ENCODE results near the gene OR51V1. TPM values are rescaled to one million over a fixed set of nuclear protein-coding genes. Genes with fewer than 3 reads are reported as not detected.

Gene OR51V1
- total and polyA plus RNA-seq, 4 donors, result not detected

- no peak for DNase-seq (ENCODE audit: low spot score)
- Histone ChIP-seq H3K4me3 (ENCODE audit: low read depth in 1 of 3, low read length in 3 of 3) (no peak overlapping the region), H3K9me3 (ENCODE audit: control insufficient read depth in 4 of 4, low read length in 3 of 4) (peaks cover 0 to 2% (median 0%) of the 10 kb centered on the region in 4 donors), H3K9ac (ENCODE audit: low read depth in 1 of 2, low read length in 2 of 2) (no peak overlapping the region), H3K4me1 (ENCODE audit: control insufficient read depth in 4 of 4, insufficient read depth in 4 of 4, low read length in 3 of 4) (no peaks in the 10 kb centered on the region), H3K36me3 (ENCODE audit: control insufficient read depth in 4 of 4, insufficient read depth in 3 of 4, low read depth in 1 of 4, low read length in 3 of 4) (no peaks in the 10 kb centered on the region), H3K27ac (ENCODE audit: low read depth in 1 of 2, low read length in 2 of 2) (no peak overlapping the region), H3K27me3 (ENCODE audit: control insufficient read depth in 4 of 4, insufficient read depth in 4 of 4, low read length in 3 of 4) (peaks cover 0 to 8% (median 0%) of the 10 kb centered on the region in 4 donors)
- no peak for TF ChIP-seq FOXA2 (IDR thresholded peaks at IDR 0.05)
- no peak for TF ChIP-seq EGR1 (IDR thresholded peaks at IDR 0.05; ENCODE audit: low read depth in 2 of 2)
- TF ChIP-seq NR2F2 (IDR thresholded peaks at IDR 0.05), result no peak
- no peak for TF ChIP-seq CTCF (IDR thresholded peaks at IDR 0.05; ENCODE audit: low read depth, low read length, missing input control)
- TF ChIP-seq FOXA1 (IDR thresholded peaks at IDR 0.05), result no peak
- TF ChIP-seq GABPA (IDR thresholded peaks at IDR 0.05 in 1 of 2, conservative IDR thresholded peaks at IDR 0.05 in 1 of 2), result no peak
These were observed 2.2 kb downstream of the OR51V1 start for GRCh38 chr11:5198285-5198684.

- WGBS, result 74% methylated on average over 3 of the region's 3 CpGs
- Histone ChIP-seq H3K9ac (ENCODE audit: low read depth in 1 of 2, low read length in 2 of 2) (no peak overlapping the region), H3K4me3 (ENCODE audit: low read depth in 1 of 3, low read length in 3 of 3) (no peak overlapping the region), H3K4me1 (ENCODE audit: control insufficient read depth in 4 of 4, insufficient read depth in 4 of 4, low read length in 3 of 4) (no peaks in the 10 kb centered on the region), H3K27me3 (ENCODE audit: control insufficient read depth in 4 of 4, insufficient read depth in 4 of 4, low read length in 3 of 4) (peaks cover 0 to 5% (median 0%) of the 10 kb centered on the region in 4 donors), H3K36me3 (ENCODE audit: control insufficient read depth in 4 of 4, insufficient read depth in 3 of 4, low read depth in 1 of 4, low read length in 3 of 4) (no peaks in the 10 kb centered on the region), H3K27ac (ENCODE audit: low read depth in 1 of 2, low read length in 2 of 2) (no peak overlapping the region), H3K9me3 (ENCODE audit: control insufficient read depth in 4 of 4, low read length in 3 of 4) (peaks cover 0 to 2% (median 0%) of the 10 kb centered on the region in 4 donors)
- no peak for DNase-seq (ENCODE audit: low spot score)
- TF ChIP-seq GABPA (IDR thresholded peaks at IDR 0.05 in 1 of 2, conservative IDR thresholded peaks at IDR 0.05 in 1 of 2), result no peak
- TF ChIP-seq YY1 (IDR thresholded peaks at IDR 0.05), result no peak
- TF ChIP-seq REST (IDR thresholded peaks at IDR 0.05), result no peak
These were observed 2.9 kb downstream of the OR51V1 start for GRCh38 chr11:5197536-5197935.

GRCh38 chr11:5196731-5197130 lies 3.8 kb downstream of the OR51V1 start:
- H3K4me1 ChIP-seq (ENCODE audit: control insufficient read depth in 4 of 4, insufficient read depth in 4 of 4, low read length in 3 of 4), result no peaks in the 10 kb centered on the region
- 74% methylated on average over 3 of the region's 3 CpGs for WGBS

More at GRCh38 chr11:5196731-5197130, 3.8 kb downstream of the OR51V1 start:
- DNase-seq (ENCODE audit: low spot score), result no peak
- peaks cover 0 to 2% (median 0%) of the 10 kb centered on the region in 4 donors for H3K9me3 ChIP-seq (ENCODE audit: control insufficient read depth in 4 of 4, low read length in 3 of 4)
- TF ChIP-seq JUND (IDR thresholded peaks at IDR 0.05) (no peak), RXRA (IDR thresholded peaks at IDR 0.05) (no peak), NR2F2 (IDR thresholded peaks at IDR 0.05) (no peak), HNF4A (conservative IDR thresholded peaks at IDR 0.05) (no peak), ATF3 (IDR thresholded peaks at IDR 0.05) (no peak), RAD21 (IDR thresholded peaks at IDR 0.05) (no peak), FOXA1 (IDR thresholded peaks at IDR 0.05) (no peak), REST (IDR thresholded peaks at IDR 0.05) (no peak), TAF1 (conservative IDR thresholded peaks at IDR 0.05) (no peak)
- no peak overlapping the region for H3K4me3 ChIP-seq (ENCODE audit: low read depth in 1 of 3, low read length in 3 of 3)
- no peaks in the 10 kb centered on the region for H3K36me3 ChIP-seq (ENCODE audit: control insufficient read depth in 4 of 4, insufficient read depth in 3 of 4, low read depth in 1 of 4, low read length in 3 of 4)
- H3K9ac ChIP-seq (ENCODE audit: low read depth in 1 of 2, low read length in 2 of 2), result no peak overlapping the region
- no peak overlapping the region for H3K27ac ChIP-seq (ENCODE audit: low read depth in 1 of 2, low read length in 2 of 2)
- H3K27me3 ChIP-seq (ENCODE audit: control insufficient read depth in 4 of 4, insufficient read depth in 4 of 4, low read length in 3 of 4), result peaks cover 0 to 5% (median 0%) of the 10 kb centered on the region in 4 donors

Data from liver (tissue), 9 donors.